Measurements from ENCODE around the gene CACNA2D3. TPM values are rescaled to one million over a fixed set of nuclear protein-coding genes. Genes with fewer than 3 reads are reported as not detected.

CACNA2D3 gene
- total and polyA plus RNA-seq, 2 experiments from 2014 or later, result 0.30 to 0.43 TPM

DNA sequence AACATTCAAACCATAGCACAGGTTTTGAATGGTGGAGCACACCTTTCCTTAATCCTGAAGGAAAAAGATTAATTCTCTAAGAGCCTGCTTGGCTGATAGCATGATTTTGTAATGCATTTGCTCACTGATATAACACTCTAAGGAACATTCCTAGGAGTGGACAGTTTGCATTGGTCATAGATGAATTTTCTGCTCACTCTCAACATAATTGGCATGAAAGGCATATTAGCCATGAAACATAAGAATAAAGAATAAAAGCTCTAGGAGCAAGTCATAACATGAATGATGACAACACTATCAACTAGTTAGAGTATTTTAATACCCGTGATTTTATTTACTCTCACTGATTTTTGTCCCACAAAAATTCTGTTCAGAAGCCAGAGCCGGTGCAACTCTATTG, 839.8 kb downstream of the CACNA2D3 start:
- Histone ChIP-seq H3K4me3 (no peak overlapping the region), H3K4me1 (ENCODE audit: insufficient read depth) (peaks cover 32% of the 10 kb centered on the region), H3K27me3 (replicated peaks; ENCODE audit: insufficient read depth) (no peaks in the 10 kb centered on the region), H3K27ac (no peak overlapping the region), H3K4me2 (ENCODE audit: unreplicated experiment) (no peak overlapping the region), H2AFZ (no peak overlapping the region), H3K9me3 (ENCODE audit: low read depth) (no peaks in the 10 kb centered on the region), H3K9me2 (ENCODE audit: insufficient read depth) (no peaks in the 10 kb centered on the region), H3K9ac (no peak overlapping the region), H3F3A (ENCODE audit: insufficient read depth) (peaks cover 32% of the 10 kb centered on the region), H3K36me3 (ENCODE audit: low read depth) (no peaks in the 10 kb centered on the region), H3K79me2 (ENCODE audit: insufficient read depth) (no peaks in the 10 kb centered on the region), H4K20me1 (ENCODE audit: insufficient read depth) (no peaks in the 10 kb centered on the region)
- TF ChIP-seq EZH2phosphoT487 (IDR thresholded peaks at IDR 0.05; ENCODE audit: insufficient read depth, low read depth) (no peak), EZH2 (IDR thresholded peaks at IDR 0.05; ENCODE audit: insufficient read depth, poor library complexity, severe bottlenecking) (no peak)
- 90 to 92% methylated on average over 2 of the region's 2 CpGs for WGBS, 2 experiments (ENCODE audit: low coverage in 1 of 2, low lambda C conversion rate in 2 of 2, missing lambda C conversion rate in 2 of 2)
- in situ Hi-C loops (cut with MboI), result no loop called here
- no peak for DNase-seq

DNA sequence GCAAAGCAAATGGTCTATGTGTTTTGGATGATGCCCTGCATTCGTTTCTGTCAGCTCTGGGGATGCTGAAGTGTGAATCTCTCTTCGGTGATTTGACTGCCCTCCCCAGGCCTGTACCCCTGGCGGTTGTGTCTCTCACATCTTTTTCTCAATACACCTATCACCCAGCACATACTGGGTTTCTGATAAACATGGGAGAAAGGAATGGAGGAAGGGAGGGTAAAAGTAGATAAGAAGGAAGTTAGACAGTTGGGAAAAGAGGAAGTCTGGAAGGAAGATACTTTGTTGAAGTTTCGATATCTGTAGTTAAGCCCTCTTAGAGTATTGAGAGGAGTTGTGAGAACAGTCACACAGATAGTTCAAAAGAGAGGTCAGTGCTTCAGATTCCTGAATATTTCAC, 841.3 kb downstream of the CACNA2D3 start:
- WGBS, 2 experiments (ENCODE audit: low coverage in 1 of 2, low lambda C conversion rate in 2 of 2, missing lambda C conversion rate in 2 of 2), result 86 to 93% methylated on average over 4 of the region's 4 CpGs
- Histone ChIP-seq H2AFZ (no peak overlapping the region), H3F3A (ENCODE audit: insufficient read depth) (peaks cover 47% of the 10 kb centered on the region), H3K79me2 (ENCODE audit: insufficient read depth) (no peaks in the 10 kb centered on the region), H3K27ac (no peak overlapping the region), H3K4me3 (no peak overlapping the region), H3K27me3 (replicated peaks; ENCODE audit: insufficient read depth) (no peaks in the 10 kb centered on the region), H3K9me3 (ENCODE audit: low read depth) (no peaks in the 10 kb centered on the region), H3K4me1 (ENCODE audit: insufficient read depth) (peaks cover 46% of the 10 kb centered on the region), H3K36me3 (ENCODE audit: low read depth) (no peaks in the 10 kb centered on the region), H3K9ac (no peak overlapping the region), H4K20me1 (ENCODE audit: insufficient read depth) (no peaks in the 10 kb centered on the region), H3K4me2 (ENCODE audit: unreplicated experiment) (no peak overlapping the region), H3K9me2 (ENCODE audit: insufficient read depth) (no peaks in the 10 kb centered on the region)
- in situ Hi-C loops (cut with MboI), result no loop called here
- DNase-seq, result no peak
- TF ChIP-seq EZH2 (IDR thresholded peaks at IDR 0.05; ENCODE audit: insufficient read depth, poor library complexity, severe bottlenecking) (no peak), EZH2phosphoT487 (IDR thresholded peaks at IDR 0.05; ENCODE audit: insufficient read depth, low read depth) (no peak)

DNA sequence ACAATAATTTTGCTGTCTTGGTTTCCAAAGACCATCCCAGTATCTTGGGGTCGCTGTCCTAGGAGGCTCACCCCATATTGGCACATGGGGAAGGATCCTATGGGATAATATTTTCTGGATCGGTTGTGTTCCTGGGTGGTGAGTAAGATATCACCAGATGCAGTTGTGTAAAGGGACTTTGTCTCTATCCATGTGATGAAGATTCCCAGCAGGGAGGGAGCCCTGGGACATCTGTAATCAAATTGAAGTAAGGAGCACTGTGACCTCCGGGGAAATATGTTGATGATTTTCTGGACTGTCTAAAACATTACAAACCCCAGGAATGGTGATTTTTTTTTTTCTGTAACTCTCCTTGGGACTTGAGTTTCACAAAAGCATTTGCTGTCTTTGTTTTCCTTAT, 841.7 kb downstream of the CACNA2D3 start:
- H3K4me3 ChIP-seq, result no peak overlapping the region
- no peaks in the 10 kb centered on the region for H4K20me1 ChIP-seq (ENCODE audit: insufficient read depth)
- no peak overlapping the region for H3K27ac ChIP-seq
- TF ChIP-seq EZH2phosphoT487 (IDR thresholded peaks at IDR 0.05; ENCODE audit: insufficient read depth, low read depth), result no peak
- no peak for TF ChIP-seq EZH2 (IDR thresholded peaks at IDR 0.05; ENCODE audit: insufficient read depth, poor library complexity, severe bottlenecking)
- H3K79me2 ChIP-seq (ENCODE audit: insufficient read depth), result no peaks in the 10 kb centered on the region
- H3K9me3 ChIP-seq (ENCODE audit: low read depth), result no peaks in the 10 kb centered on the region
- H3K4me1 ChIP-seq (ENCODE audit: insufficient read depth), result peaks cover 51% of the 10 kb centered on the region
- DNase-seq, result no peak
- H3K27me3 ChIP-seq (replicated peaks; ENCODE audit: insufficient read depth), result no peaks in the 10 kb centered on the region
- H3K9me2 ChIP-seq (ENCODE audit: insufficient read depth), result no peaks in the 10 kb centered on the region
- no peak overlapping the region for H2AFZ ChIP-seq
- H3K9ac ChIP-seq, result no peak overlapping the region
- H3K36me3 ChIP-seq (ENCODE audit: low read depth), result no peaks in the 10 kb centered on the region
- peaks cover 50% of the 10 kb centered on the region for H3F3A ChIP-seq (ENCODE audit: insufficient read depth)
- in situ Hi-C loops (cut with MboI), result no loop called here
- WGBS, 2 experiments (ENCODE audit: low coverage in 1 of 2, low lambda C conversion rate in 2 of 2, missing lambda C conversion rate in 2 of 2), result 97% methylated on average over 3 of the region's 3 CpGs
- H3K4me2 ChIP-seq (ENCODE audit: unreplicated experiment), result no peak overlapping the region

GRCh38 chr3:54965746-54966145, 843.4 kb downstream of the CACNA2D3 start:
- Histone ChIP-seq H3K9ac (no peak overlapping the region), H3K4me1 (ENCODE audit: insufficient read depth) (peaks cover 50% of the 10 kb centered on the region), H3F3A (ENCODE audit: insufficient read depth) (peaks cover 52% of the 10 kb centered on the region), H3K4me3 (no peak overlapping the region), H3K79me2 (ENCODE audit: insufficient read depth) (no peaks in the 10 kb centered on the region), H3K27me3 (replicated peaks; ENCODE audit: insufficient read depth) (no peaks in the 10 kb centered on the region), H3K9me2 (ENCODE audit: insufficient read depth) (no peaks in the 10 kb centered on the region), H3K27ac (no peak overlapping the region), H3K36me3 (ENCODE audit: low read depth) (no peaks in the 10 kb centered on the region), H4K20me1 (ENCODE audit: insufficient read depth) (no peaks in the 10 kb centered on the region), H2AFZ (no peak overlapping the region), H3K9me3 (ENCODE audit: low read depth) (no peaks in the 10 kb centered on the region), H3K4me2 (ENCODE audit: unreplicated experiment) (peak overlapping the region; percentile 29)
- WGBS, 2 experiments (ENCODE audit: low coverage in 1 of 2, low lambda C conversion rate in 2 of 2, missing lambda C conversion rate in 2 of 2), result 16 to 18% methylated on average over 6 of the region's 6 CpGs
- in situ Hi-C loops (cut with MboI), result no loop called here
- TF ChIP-seq EZH2 (IDR thresholded peaks at IDR 0.05; ENCODE audit: insufficient read depth, poor library complexity, severe bottlenecking) (no peak), EZH2phosphoT487 (IDR thresholded peaks at IDR 0.05; ENCODE audit: insufficient read depth, low read depth) (no peak)
- peak; percentile 83 for DNase-seq

DNA sequence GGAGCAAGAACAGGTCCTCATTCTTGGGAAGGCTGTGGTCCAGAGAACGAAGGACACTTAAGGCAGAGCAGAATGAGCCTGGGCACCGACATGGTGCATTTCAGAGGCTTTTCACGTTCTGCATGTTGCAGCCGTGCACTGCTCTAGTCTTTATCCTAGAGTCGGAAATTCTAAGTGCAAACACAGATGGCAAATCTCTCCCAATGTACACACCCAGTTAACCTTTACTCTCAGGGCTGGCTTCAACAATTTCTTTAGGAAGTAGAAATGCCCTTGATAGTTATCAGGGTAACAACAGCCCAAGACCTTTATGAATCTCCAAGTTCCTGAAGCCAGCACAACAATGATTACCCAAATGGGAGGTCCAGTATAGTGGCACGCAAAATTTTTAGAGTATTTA, 844.6 kb downstream of the CACNA2D3 start:
- 92 to 93% methylated on average over 6 of the region's 6 CpGs for WGBS, 2 experiments (ENCODE audit: low coverage in 1 of 2, low lambda C conversion rate in 2 of 2, missing lambda C conversion rate in 2 of 2)
- H3K27ac ChIP-seq, result no peak overlapping the region

More for the DNA sequence above, 844.6 kb downstream of the CACNA2D3 start:
- H4K20me1 ChIP-seq (ENCODE audit: insufficient read depth), result no peaks in the 10 kb centered on the region
- no peaks in the 10 kb centered on the region for H3K9me2 ChIP-seq (ENCODE audit: insufficient read depth)
- peaks cover 43% of the 10 kb centered on the region for H3F3A ChIP-seq (ENCODE audit: insufficient read depth)
- H3K4me3 ChIP-seq, result no peak overlapping the region
- no peaks in the 10 kb centered on the region for H3K79me2 ChIP-seq (ENCODE audit: insufficient read depth)
- H3K4me2 ChIP-seq (ENCODE audit: unreplicated experiment), result no peak overlapping the region
- no peaks in the 10 kb centered on the region for H3K27me3 ChIP-seq (replicated peaks; ENCODE audit: insufficient read depth)
- H2AFZ ChIP-seq, result no peak overlapping the region
- in situ Hi-C loops (cut with MboI), result no loop called here
- no peaks in the 10 kb centered on the region for H3K9me3 ChIP-seq (ENCODE audit: low read depth)
- no peak for TF ChIP-seq EZH2 (IDR thresholded peaks at IDR 0.05; ENCODE audit: insufficient read depth, poor library complexity, severe bottlenecking)
- TF ChIP-seq EZH2phosphoT487 (IDR thresholded peaks at IDR 0.05; ENCODE audit: insufficient read depth, low read depth), result no peak
- no peak for DNase-seq
- peaks cover 49% of the 10 kb centered on the region for H3K4me1 ChIP-seq (ENCODE audit: insufficient read depth)
- H3K9ac ChIP-seq, result no peak overlapping the region
- H3K36me3 ChIP-seq (ENCODE audit: low read depth), result no peaks in the 10 kb centered on the region
